Mesenchymal stem cell (in vitro differentiated cells and primary cell): Measurements from ENCODE around the gene CAPN10.
A peak's percentile ranks its signal among the peaks of the same experiment; 100 is the strongest.

Experiments used
- DNase-seq: peaks from one replicate; pipeline ENCODE4 v3.0.0-alpha.2; 2013
- H2AFZ ChIP-seq: one replicate; pipeline ENCODE4 v1.6.1; 2013; ENCODE audit warnings: low read depth, mild to moderate bottlenecking, control low read depth, inconsistent platforms, low read length, moderate library complexity
- H2AK5ac ChIP-seq: 2 replicates; pipeline ENCODE4 v1.6.1; 2013; ENCODE audit warnings: low read length, moderate library complexity, mild to moderate bottlenecking, inconsistent platforms; ENCODE audit not compliant: severe bottlenecking
- H2BK120ac ChIP-seq: one replicate; pipeline ENCODE4 v1.6.1; 2013; ENCODE audit warnings: low read depth, mild to moderate bottlenecking, inconsistent platforms, low read length, moderate library complexity
- H2BK12ac ChIP-seq, 2 experiments: one replicate each; pipeline ENCODE4 v1.6.1; 2013; ENCODE audit warnings: inconsistent platforms in 2 of 2, low read length in 2 of 2, mild to moderate bottlenecking in 2 of 2, moderate library complexity in 2 of 2, control low read depth in 1 of 2
- H2BK15ac ChIP-seq: one replicate; pipeline ENCODE4 v1.6.1; 2013; ENCODE audit warnings: mild to moderate bottlenecking, low read depth, inconsistent platforms; ENCODE audit not compliant: poor library complexity, severe bottlenecking
- H2BK5ac ChIP-seq: 2 replicates; pipeline ENCODE4 v1.6.1; 2013; ENCODE audit warnings: low read depth, mild to moderate bottlenecking, low read length, control low read depth, inconsistent platforms; ENCODE audit not compliant: poor library complexity, severe bottlenecking
- H3K14ac ChIP-seq, 2 experiments: one replicate each; pipeline ENCODE4 v1.6.1; 2013; ENCODE audit warnings: inconsistent platforms in 2 of 2, low read length in 2 of 2, control low read depth in 1 of 2, mild to moderate bottlenecking in 1 of 2, moderate library complexity in 1 of 2
- H3K18ac ChIP-seq, 2 experiments: one replicate each; pipeline ENCODE4 v1.6.1; 2013; ENCODE audit warnings: inconsistent platforms in 2 of 2, low read length in 2 of 2, control low read depth in 1 of 2, low read depth in 1 of 2, mild to moderate bottlenecking in 1 of 2
- H3K23ac ChIP-seq, 2 experiments: one replicate each; pipeline ENCODE4 v1.6.1; 2013; ENCODE audit warnings: inconsistent platforms in 2 of 2, low read length in 2 of 2, mild to moderate bottlenecking in 2 of 2, moderate library complexity in 2 of 2, control low read depth in 1 of 2
- H3K27ac ChIP-seq: 2 replicates; pipeline ENCODE4 v1.5.1; 2013; ENCODE audit warnings: mild to moderate bottlenecking, moderate library complexity, low read length, control low read depth, inconsistent platforms; ENCODE audit not compliant: poor library complexity, severe bottlenecking
- H3K27me3 ChIP-seq, 2 experiments: 2 replicates each; pipeline versions ENCODE4 v1.6.1 to v1.7.0; 2013; ENCODE audit warnings: low read length in 2 of 2, mild to moderate bottlenecking in 2 of 2, moderate library complexity in 2 of 2, control low read depth in 1 of 2, inconsistent platforms in 1 of 2; ENCODE audit not compliant: control insufficient read depth in 1 of 2, insufficient read depth in 1 of 2
- H3K36me3 ChIP-seq, 2 experiments: 2 replicates each; pipeline versions ENCODE4 v1.6.1 to v1.7.0; 2013; ENCODE audit warnings: low read length in 2 of 2, control low read depth in 1 of 2, inconsistent platforms in 1 of 2, low read depth in 1 of 2, mild to moderate bottlenecking in 1 of 2; ENCODE audit not compliant: insufficient read depth in 2 of 2, control insufficient read depth in 1 of 2
- H3K4ac ChIP-seq, 2 experiments: one replicate each; pipeline ENCODE4 v1.6.1; 2013; ENCODE audit warnings: inconsistent platforms in 2 of 2, low read length in 2 of 2, mild to moderate bottlenecking in 2 of 2, moderate library complexity in 2 of 2, control low read depth in 1 of 2, low read depth in 1 of 2
- H3K4me1 ChIP-seq: 2 replicates; pipeline ENCODE4 v1.6.1; 2013; ENCODE audit warnings: low read depth, low read length, control low read depth; ENCODE audit not compliant: control insufficient read depth, insufficient read depth
- H3K4me2 ChIP-seq: 2 replicates; pipeline ENCODE4 v1.6.1; 2013; ENCODE audit warnings: low read length, mild to moderate bottlenecking, inconsistent platforms; ENCODE audit not compliant: poor library complexity, severe bottlenecking
- H3K4me3 ChIP-seq, 2 experiments: 2 replicates each; pipeline versions ENCODE4 v1.5.1 to v1.7.0; 2013; ENCODE audit warnings: low read length in 2 of 2, mild to moderate bottlenecking in 2 of 2, control low read depth in 1 of 2, low read depth in 1 of 2; ENCODE audit not compliant: insufficient read depth in 1 of 2
- H3K79me1 ChIP-seq: replicated peaks from 2 replicates; pipeline ENCODE4 v1.6.1; 2013; ENCODE audit warnings: mild to moderate bottlenecking, control low read depth, low read length, inconsistent platforms; ENCODE audit not compliant: poor library complexity, severe bottlenecking
- H3K9ac ChIP-seq: 2 replicates; pipeline ENCODE4 v1.7.0; 2013; ENCODE audit warnings: mild to moderate bottlenecking, low read length, moderate library complexity
- H3K9me3 ChIP-seq: 2 replicates; pipeline ENCODE4 v1.7.0; 2013; ENCODE audit warnings: mild to moderate bottlenecking, low read length; ENCODE audit not compliant: control insufficient read depth
- H4K8ac ChIP-seq: one replicate; pipeline ENCODE4 v1.6.1; 2013; ENCODE audit warnings: inconsistent platforms, mild to moderate bottlenecking, low read length, moderate library complexity
- H4K91ac ChIP-seq: one replicate; pipeline ENCODE4 v1.6.1; 2013; ENCODE audit warnings: mild to moderate bottlenecking, low read length, inconsistent platforms
- WGBS: methylation state at CpG from one replicate; pipeline ENCODE4 v1.1.7; 2013; ENCODE audit warnings: mixed read lengths; 5-methylcytosine and 5-hydroxymethylcytosine counted together

Gene CAPN10

GRCh38 chr2:240590681-240591111, 4.2 kb downstream of the CAPN10 start:
- 99% methylated on average over 21 of the region's 21 CpGs for WGBS
- Histone ChIP-seq H3K4me2 (no peak overlapping the region), H3K4me3 (no peak overlapping the region), H3K18ac (no peak overlapping the region), H2BK12ac (no peak overlapping the region), H3K14ac (no peak overlapping the region), H4K91ac (no peak overlapping the region), H3K4me1 (peaks cover 26% of the 10 kb centered on the region), H3K9ac (no peak overlapping the region), H3K36me3 (peaks cover 31 to 59% of the 10 kb centered on the region in 2 experiments), H2AFZ (no peak overlapping the region), H3K79me1 (peaks cover 58% of the 10 kb centered on the region), H2BK15ac (no peak overlapping the region), H3K23ac (no peak overlapping the region), H2AK5ac (no peak overlapping the region), H3K27ac (no peak overlapping the region), H3K27me3 (no peaks in the 10 kb centered on the region), H2BK5ac (no peak overlapping the region), H3K4ac (no peak overlapping the region), H3K9me3 (no peaks in the 10 kb centered on the region), H2BK120ac (no peak overlapping the region), H4K8ac (no peak overlapping the region)
- DNase-seq = no peak

GRCh38 chr2:240591226-240591625, 4.7 kb downstream of the CAPN10 start:
- no peak overlapping the region for H3K23ac ChIP-seq

GRCh38 chr2:240591784-240592183, 5.2 kb downstream of the CAPN10 start:
- WGBS = 94% methylated on average over 13 of the region's 13 CpGs
- H3K4me1 ChIP-seq = peaks cover 26% of the 10 kb centered on the region

More at GRCh38 chr2:240591226-240591625, 4.7 kb downstream of the CAPN10 start:
- Histone ChIP-seq H4K8ac (no peak overlapping the region), H3K4ac (no peak overlapping the region), H2AFZ (no peak overlapping the region), H3K9ac (peak overlapping the region; percentile 4), H3K4me1 (peaks cover 26% of the 10 kb centered on the region), H3K27me3 (no peaks in the 10 kb centered on the region), H3K9me3 (no peaks in the 10 kb centered on the region), H2BK120ac (no peak overlapping the region), H3K14ac (no peak overlapping the region), H3K79me1 (peaks cover 62% of the 10 kb centered on the region), H3K4me3 (no peak overlapping the region), H3K18ac (no peak overlapping the region), H2AK5ac (no peak overlapping the region), H3K36me3 (peaks cover 35 to 64% of the 10 kb centered on the region in 2 experiments), H3K4me2 (no peak overlapping the region), H2BK15ac (no peak overlapping the region), H3K27ac (no peak overlapping the region), H4K91ac (no peak overlapping the region), H2BK12ac (no peak overlapping the region), H2BK5ac (no peak overlapping the region)
- DNase-seq = no peak
- WGBS = 63% methylated on average over 6 of the region's 6 CpGs

GRCh38 chr2:240593026-240593702, 6.6 kb downstream of the CAPN10 start:
- no peak overlapping the region for H3K14ac ChIP-seq
- H3K9ac ChIP-seq = no peak overlapping the region
- WGBS = 97% methylated on average over 20 of the region's 20 CpGs
- H3K4me3 ChIP-seq = no peak overlapping the region
- no peak overlapping the region for H2BK12ac ChIP-seq
- DNase-seq = no peak
- H3K4me1 ChIP-seq = peaks cover 18% of the 10 kb centered on the region
- no peak overlapping the region for H2AK5ac ChIP-seq
- no peaks in the 10 kb centered on the region for H3K27me3 ChIP-seq
- peaks cover 38 to 84% of the 10 kb centered on the region in 2 experiments for H3K36me3 ChIP-seq
- no peak overlapping the region for H3K4me2 ChIP-seq
- H4K91ac ChIP-seq = no peak overlapping the region
- no peak overlapping the region for H2BK5ac ChIP-seq
- H3K18ac ChIP-seq = no peak overlapping the region
- H4K8ac ChIP-seq = no peak overlapping the region
- H3K27ac ChIP-seq = no peak overlapping the region
- H3K4ac ChIP-seq = no peak overlapping the region
- H2BK15ac ChIP-seq = no peak overlapping the region
- no peak overlapping the region for H3K23ac ChIP-seq
- H2BK120ac ChIP-seq = no peak overlapping the region
- H3K79me1 ChIP-seq = peaks cover 77% of the 10 kb centered on the region
- H2AFZ ChIP-seq = no peak overlapping the region
- H3K9me3 ChIP-seq = no peaks in the 10 kb centered on the region

More at GRCh38 chr2:240591784-240592183, 5.2 kb downstream of the CAPN10 start:
- Histone ChIP-seq H3K4me2 (no peak overlapping the region), H3K27me3 (no peaks in the 10 kb centered on the region), H2BK12ac (no peak overlapping the region), H3K36me3 (peaks cover 37 to 70% of the 10 kb centered on the region in 2 experiments), H2AFZ (no peak overlapping the region), H4K8ac (no peak overlapping the region), H3K4ac (no peak overlapping the region), H3K18ac (no peak overlapping the region), H2AK5ac (no peak overlapping the region), H4K91ac (no peak overlapping the region), H3K23ac (no peak overlapping the region), H3K4me3 (no peak overlapping the region), H3K27ac (no peak overlapping the region), H2BK5ac (no peak overlapping the region), H2BK120ac (no peak overlapping the region), H2BK15ac (no peak overlapping the region), H3K14ac (no peak overlapping the region), H3K9me3 (no peaks in the 10 kb centered on the region), H3K79me1 (peaks cover 68% of the 10 kb centered on the region), H3K9ac (no peak overlapping the region)
- no peak for DNase-seq
